Large intestine (tissue), 3 donors: ENCODE results near the gene PTHLH. TPM values are rescaled to one million over a fixed set of nuclear protein-coding genes. Genes with fewer than 3 reads are reported as not detected.

Experiments
- DNase-seq, 2 donors: peaks; one replicate each; pipeline versions ENCODE4 v3.0.0 to v3.0.0-alpha.2; 2013
- H3K27ac ChIP-seq: one replicate; pipeline ENCODE4 v1.5.1; 2013; ENCODE audit warnings: low read length
- H3K27me3 ChIP-seq: 2 replicates; pipeline ENCODE4 v1.6.1; 2013; ENCODE audit warnings: low read length; ENCODE audit not compliant: control insufficient read depth, insufficient read depth
- H3K36me3 ChIP-seq: 2 replicates; pipeline ENCODE4 v1.6.1; 2013; ENCODE audit warnings: low read length; ENCODE audit not compliant: control insufficient read depth, insufficient read depth
- H3K4me1 ChIP-seq: one replicate; pipeline ENCODE4 v1.6.1; 2013; ENCODE audit warnings: low read length; ENCODE audit not compliant: control insufficient read depth, insufficient read depth
- H3K4me3 ChIP-seq: one replicate; pipeline ENCODE4 v1.5.1; 2013; ENCODE audit warnings: low read length
- H3K9me3 ChIP-seq: one replicate; pipeline ENCODE4 v1.6.1; 2013; ENCODE audit warnings: mild to moderate bottlenecking, low read depth, low read length, moderate library complexity; ENCODE audit not compliant: control insufficient read depth
- WGBS: methylation state at CpG from one replicate; pipeline ENCODE4 v1.1.5; 2013; ENCODE audit warnings: low lambda C conversion rate; ENCODE audit not compliant: insufficient coverage; 5-methylcytosine and 5-hydroxymethylcytosine counted together
- polyA plus RNA-seq: library from polyadenylated mRNA; unstranded; fragments of 120-200 nt; gene quantifications from one replicate; pipeline ENCODE4 v1.2.1, GENCODE V29; 2013

Gene PTHLH
- polyA plus RNA-seq, 1 donor = 0.60 TPM

DNA sequence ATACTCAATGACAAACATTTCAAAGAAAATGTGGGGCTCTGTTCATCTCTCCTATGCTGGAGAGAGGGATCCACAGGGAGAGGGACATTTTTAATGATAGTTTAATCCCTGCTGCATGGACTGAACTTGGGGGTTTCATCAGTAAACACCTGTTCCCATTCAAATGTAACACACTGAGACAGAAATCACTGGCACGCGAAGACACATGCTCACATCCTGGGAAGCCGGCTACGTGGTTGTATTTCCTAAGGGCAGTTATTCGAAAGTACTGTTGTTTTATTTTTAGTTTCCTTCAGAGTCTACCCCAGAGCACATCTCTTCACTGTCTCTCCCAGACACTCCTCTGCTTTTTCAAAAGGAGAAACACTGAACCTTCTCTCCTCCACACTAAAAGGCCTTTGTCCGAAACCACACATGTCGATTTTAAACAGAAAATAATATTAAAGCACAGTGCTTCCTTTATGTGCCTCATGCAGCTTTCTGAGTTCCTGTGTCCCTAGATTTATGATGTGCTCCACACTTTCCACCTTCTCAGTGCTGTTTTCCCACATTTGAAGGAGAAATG lies 52.8 kb downstream of the PTHLH start:
- WGBS = 100% methylated on average over 1 of the region's 7 CpGs
- no peak for DNase-seq
- H3K4me3 ChIP-seq = no peak overlapping the region
- H3K27me3 ChIP-seq = no peaks in the 10 kb centered on the region
- no peaks in the 10 kb centered on the region for H3K36me3 ChIP-seq
- no peak overlapping the region for H3K27ac ChIP-seq
- no peaks in the 10 kb centered on the region for H3K9me3 ChIP-seq
- H3K4me1 ChIP-seq = no peaks in the 10 kb centered on the region

DNA sequence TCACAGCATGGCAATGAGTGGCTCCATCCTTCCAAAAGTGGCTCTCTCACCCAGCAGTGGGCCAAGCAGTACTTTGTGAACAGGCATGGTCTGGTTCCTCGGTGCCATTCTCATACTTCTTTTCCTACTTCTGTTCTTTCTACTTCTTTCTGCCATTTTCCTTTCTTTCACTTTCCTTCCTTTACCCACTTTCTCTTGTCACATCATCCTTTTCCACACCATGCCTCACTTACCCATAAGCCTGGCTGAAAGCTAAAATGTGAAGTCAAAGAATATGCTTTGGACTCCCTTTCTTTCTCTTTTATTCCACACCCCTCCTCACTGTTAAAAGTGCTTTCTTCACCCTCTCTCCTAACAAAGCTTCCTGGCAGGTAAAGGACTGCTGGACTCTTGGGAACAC lies 57.0 kb downstream of the PTHLH start:
- H3K27ac ChIP-seq = no peak overlapping the region
- H3K9me3 ChIP-seq = no peaks in the 10 kb centered on the region
- no peak for DNase-seq
- no CpG with 5 or more reads among the region's 1 CpG for WGBS
- H3K4me1 ChIP-seq = no peaks in the 10 kb centered on the region
- no peaks in the 10 kb centered on the region for H3K36me3 ChIP-seq
- H3K4me3 ChIP-seq = no peak overlapping the region
- no peaks in the 10 kb centered on the region for H3K27me3 ChIP-seq

DNA sequence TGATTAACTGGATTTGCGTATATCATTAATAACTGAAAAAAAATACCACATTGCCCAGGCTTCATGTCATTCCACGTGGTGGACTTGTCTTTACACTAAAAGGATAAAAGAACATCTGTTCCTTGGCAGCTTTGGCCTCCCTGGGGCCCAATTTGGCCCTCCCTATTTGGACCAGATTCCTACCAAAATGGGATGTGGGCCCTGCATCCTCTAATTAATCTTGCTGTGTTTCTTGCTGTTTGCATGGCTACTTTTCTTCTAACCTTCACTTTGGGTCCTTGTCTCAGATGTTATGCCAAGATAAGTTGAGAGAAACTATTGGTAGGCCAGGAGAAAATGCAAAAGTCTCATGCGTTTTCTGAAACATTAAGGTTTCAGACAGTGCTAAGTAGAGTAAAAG lies 57.5 kb downstream of the PTHLH start:
- Histone ChIP-seq H3K9me3 (no peaks in the 10 kb centered on the region), H3K4me1 (no peaks in the 10 kb centered on the region), H3K27ac (no peak overlapping the region), H3K36me3 (no peaks in the 10 kb centered on the region), H3K4me3 (no peak overlapping the region), H3K27me3 (no peaks in the 10 kb centered on the region)
- no peak for DNase-seq
- WGBS = 88% methylated on average over 1 of the region's 3 CpGs

DNA sequence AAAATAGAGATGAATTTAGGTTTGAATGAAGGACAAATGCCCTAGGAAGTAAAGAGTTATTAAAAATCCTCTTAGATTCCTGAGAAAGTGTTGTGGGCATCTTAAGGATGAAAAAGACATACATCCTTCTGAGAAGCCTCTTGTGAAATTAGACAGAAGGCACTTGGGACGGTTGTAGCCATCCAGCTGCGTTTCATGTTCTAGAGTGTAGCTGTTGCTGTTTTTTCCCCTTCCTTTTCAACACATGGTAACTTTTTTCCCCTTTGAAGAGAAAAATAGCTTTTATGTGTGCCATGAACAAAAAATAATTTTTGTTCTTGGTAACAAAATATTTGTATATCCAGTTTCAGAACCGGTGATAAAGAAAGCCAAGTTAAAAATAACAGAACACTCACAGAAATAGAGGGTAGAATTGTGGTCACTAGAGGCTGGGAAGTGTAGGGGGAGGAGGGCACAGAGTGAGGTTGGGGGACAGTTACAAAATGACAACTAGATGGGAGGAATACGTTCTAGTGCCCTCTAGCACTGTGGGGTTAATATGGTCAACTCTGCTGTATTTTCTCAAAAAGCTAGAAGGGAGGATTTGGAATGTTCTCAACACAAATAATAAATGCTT lies 58.4 kb downstream of the PTHLH start:
- Histone ChIP-seq H3K27me3 (no peaks in the 10 kb centered on the region), H3K27ac (no peak overlapping the region), H3K36me3 (no peaks in the 10 kb centered on the region), H3K4me1 (no peaks in the 10 kb centered on the region), H3K4me3 (no peak overlapping the region), H3K9me3 (no peaks in the 10 kb centered on the region)
- 65% methylated on average over 3 of the region's 4 CpGs for WGBS
- no peak for DNase-seq

DNA sequence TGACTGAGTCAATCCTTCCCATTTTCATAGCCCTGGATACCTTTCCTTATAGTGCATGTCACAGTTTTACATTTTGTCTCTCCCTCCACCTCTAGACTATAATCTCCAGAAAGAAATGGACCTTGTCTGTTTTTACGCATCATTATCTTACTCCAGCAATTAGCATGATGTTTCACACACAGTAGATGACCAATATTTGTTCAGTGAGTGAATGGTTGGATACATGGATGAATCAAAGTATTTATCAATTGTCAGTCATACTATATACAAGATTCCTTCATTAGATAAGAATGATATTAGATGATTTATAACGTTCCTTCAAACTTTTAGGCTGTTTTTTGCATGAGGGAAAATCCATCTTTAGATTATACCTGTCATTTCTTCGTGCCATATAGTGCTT lies 61.1 kb downstream of the PTHLH start:
- DNase-seq = no peak
- Histone ChIP-seq H3K27ac (no peak overlapping the region), H3K9me3 (no peaks in the 10 kb centered on the region), H3K27me3 (no peaks in the 10 kb centered on the region), H3K36me3 (no peaks in the 10 kb centered on the region), H3K4me3 (no peak overlapping the region), H3K4me1 (peaks cover 3% of the 10 kb centered on the region)
- WGBS = 100% methylated on average over 1 of the region's 3 CpGs

Other genes starting within 250 kb of the PTHLH start
- 27.7 TPM for gene KLHL42, start 192.5 kb downstream of the PTHLH start, polyA plus RNA-seq
- 0.19 TPM for gene MANSC4, start 192.5 kb downstream of the PTHLH start, polyA plus RNA-seq
- gene CCDC91, start 217.7 kb upstream of the PTHLH start, polyA plus RNA-seq = 20.8 TPM